ENCODE measurements around the gene CCPG1. TPM values are rescaled to one million over a fixed set of nuclear protein-coding genes. Genes with fewer than 3 reads are reported as not detected.
A peak's percentile ranks its signal among the peaks of the same experiment; 100 is the strongest.

The CCPG1 gene
- total RNA-seq, 1 donor from 2014 or later = 49.3 TPM

GRCh38 chr15:55320238-55320550 lies 88.0 kb downstream of the CCPG1 start:
- no peak for DNase-seq (ENCODE audit: low read depth, low spot score)

GRCh38 chr15:55319537-55320237 lies 88.5 kb downstream of the CCPG1 start:
- DNase-seq (ENCODE audit: low read depth, low spot score) = no peak

- peak; percentile 64 for DNase-seq (ENCODE audit: low read depth, low spot score)
These were observed 89.3 kb downstream of the CCPG1 start, which contains the start of the genes PIGB and PIGBOS1 for GRCh38 chr15:55318588-55319494. Gene PIGB (plus strand): TSS chr15:55319222. CDS start chr15:55319251, 29 bp downstream. Gene PIGBOS1 (minus strand): TSS chr15:55319123. CDS start chr15:55317792, 1,331 bp downstream.

Other genes starting within 250 kb of the CCPG1 start
- gene RSL24D1, start 211.4 kb downstream of the CCPG1 start, total RNA-seq = 59.7 and 99.4 TPM in 2 replicates
- gene RAB27A, start 118.5 kb downstream of the CCPG1 start, total RNA-seq = 10.4 and 16.8 TPM in 2 replicates
- gene PIGBOS1, start 89.2 kb downstream of the CCPG1 start, total RNA-seq = 5.8 and 6.4 TPM in 2 replicates
- 7.9 and 9.0 TPM in 2 replicates for gene PIGB, start 89.1 kb downstream of the CCPG1 start, total RNA-seq
- gene PIERCE2, start 136 bp upstream of the CCPG1 start, total RNA-seq = 0.95 and 1.1 TPM in 2 replicates
- gene DNAAF4, start 99.9 kb upstream of the CCPG1 start, total RNA-seq = 1.1 and 1.4 TPM in 2 replicates
- 0.28 and 0.59 TPM in 2 replicates for gene PYGO1, start 180.0 kb upstream of the CCPG1 start, total RNA-seq